Measurements from ENCODE around the gene HMBS.
A peak's percentile ranks its signal among the peaks of the same experiment; 100 is the strongest.

The HMBS gene

GRCh38 chr11:119125821-119126220, 41.1 kb downstream of the HMBS start:
- H3K14ac ChIP-seq (ENCODE audit: low read length) = no peak overlapping the region
- H3K27ac ChIP-seq (ENCODE audit: low read depth, low read length) = no peak overlapping the region
- H3K9me3 ChIP-seq (ENCODE audit: insufficient read depth, low read depth, low read length) = no peaks in the 10 kb centered on the region
- no peak overlapping the region for H2AFZ ChIP-seq (ENCODE audit: insufficient read depth, low read length, poor library complexity)
- peaks cover 6% of the 10 kb centered on the region for H3K79me1 ChIP-seq (ENCODE audit: low read length)
- no peak for DNase-seq
- H3K4me3 ChIP-seq (ENCODE audit: low read depth, low read length) = no peak overlapping the region
- H3K27me3 ChIP-seq (ENCODE audit: insufficient read depth, low read length) = no peaks in the 10 kb centered on the region
- peaks cover 12 to 19% of the 10 kb centered on the region in 2 experiments for H3K36me3 ChIP-seq (ENCODE audit: control insufficient read depth in 1 of 2, insufficient read depth in 2 of 2, low read length in 2 of 2)
- H2BK12ac ChIP-seq (ENCODE audit: low read length) = no peak overlapping the region
- H2BK5ac ChIP-seq (ENCODE audit: low read depth, low read length, poor library complexity) = no peak overlapping the region
- no peak overlapping the region for H2BK120ac ChIP-seq (ENCODE audit: insufficient read depth, low read length, poor library complexity)
- no peak overlapping the region for H4K8ac ChIP-seq (ENCODE audit: low read depth, low read length)
- peaks cover 0 to 7% of the 10 kb centered on the region in 2 experiments for H3K4me1 ChIP-seq (ENCODE audit: control insufficient read depth in 1 of 2, insufficient read depth in 2 of 2, low read length in 2 of 2)
- no peak overlapping the region for H4K12ac ChIP-seq (ENCODE audit: low read depth, low read length)
- no peak overlapping the region for H3K4me2 ChIP-seq (ENCODE audit: low read length)
- no peak overlapping the region for H2AK5ac ChIP-seq (ENCODE audit: low read length)
- H3K18ac ChIP-seq (ENCODE audit: low read length) = no peak overlapping the region
- H3K23ac ChIP-seq (ENCODE audit: low read length) = no peak overlapping the region
- WGBS (ENCODE audit: extremely low coverage, insufficient coverage, insufficient read length) = no CpG with 5 or more reads among the region's 6 CpGs
- H3K9ac ChIP-seq (ENCODE audit: low read length) = no peak overlapping the region
- no peak overlapping the region for H3K4ac ChIP-seq (ENCODE audit: low read depth, low read length)
- H3K79me2 ChIP-seq (ENCODE audit: control insufficient read depth, insufficient read depth, low read length, poor library complexity) = peaks cover 5% of the 10 kb centered on the region
- no peak overlapping the region for H4K91ac ChIP-seq (ENCODE audit: low read depth, low read length)

- H3K14ac ChIP-seq (ENCODE audit: low read length) = no peak overlapping the region
- no peak overlapping the region for H3K23ac ChIP-seq (ENCODE audit: low read length)
- H2BK12ac ChIP-seq (ENCODE audit: low read length) = no peak overlapping the region
- H2AK5ac ChIP-seq (ENCODE audit: low read length) = no peak overlapping the region
- H3K9ac ChIP-seq (ENCODE audit: low read length) = no peak overlapping the region
- no peaks in the 10 kb centered on the region for H3K9me3 ChIP-seq (ENCODE audit: insufficient read depth, low read depth, low read length)
- H3K27me3 ChIP-seq (ENCODE audit: insufficient read depth, low read length) = no peaks in the 10 kb centered on the region
- no peak overlapping the region for H4K8ac ChIP-seq (ENCODE audit: low read depth, low read length)
- H4K12ac ChIP-seq (ENCODE audit: low read depth, low read length) = no peak overlapping the region
- no peak overlapping the region for H2BK120ac ChIP-seq (ENCODE audit: insufficient read depth, low read length, poor library complexity)
- H3K79me1 ChIP-seq (ENCODE audit: low read length) = no peaks in the 10 kb centered on the region
- H2BK5ac ChIP-seq (ENCODE audit: low read depth, low read length, poor library complexity) = no peak overlapping the region
- WGBS (ENCODE audit: extremely low coverage, insufficient coverage, insufficient read length) = no CpG with 5 or more reads among the region's 5 CpGs
- H3K79me2 ChIP-seq (ENCODE audit: control insufficient read depth, insufficient read depth, low read length, poor library complexity) = peaks cover 2% of the 10 kb centered on the region
- peaks cover 19 to 27% of the 10 kb centered on the region in 2 experiments for H3K36me3 ChIP-seq (ENCODE audit: control insufficient read depth in 1 of 2, insufficient read depth in 2 of 2, low read length in 2 of 2)
- H2AFZ ChIP-seq (ENCODE audit: insufficient read depth, low read length, poor library complexity) = no peak overlapping the region
- no peak overlapping the region for H4K91ac ChIP-seq (ENCODE audit: low read depth, low read length)
- H3K4ac ChIP-seq (ENCODE audit: low read depth, low read length) = no peak overlapping the region
- H3K4me3 ChIP-seq (ENCODE audit: low read depth, low read length) = no peak overlapping the region
- H3K4me2 ChIP-seq (ENCODE audit: low read length) = no peak overlapping the region
- H3K4me1 ChIP-seq (ENCODE audit: control insufficient read depth in 1 of 2, insufficient read depth in 2 of 2, low read length in 2 of 2) = peaks cover 0 to 7% of the 10 kb centered on the region in 2 experiments
- H3K18ac ChIP-seq (ENCODE audit: low read length) = no peak overlapping the region
- DNase-seq = no peak
- no peak overlapping the region for H3K27ac ChIP-seq (ENCODE audit: low read depth, low read length)
These were observed 42.1 kb downstream of the HMBS start for GRCh38 chr11:119126675-119127268.

- Histone ChIP-seq H3K36me3 (ENCODE audit: control insufficient read depth in 1 of 2, insufficient read depth in 2 of 2, low read length in 2 of 2) (peaks cover 38 to 40% of the 10 kb centered on the region in 2 experiments), H2BK12ac (ENCODE audit: low read length) (no peak overlapping the region), H2AFZ (ENCODE audit: insufficient read depth, low read length, poor library complexity) (no peak overlapping the region), H2AK5ac (ENCODE audit: low read length) (no peak overlapping the region), H3K18ac (ENCODE audit: low read length) (no peak overlapping the region), H2BK120ac (ENCODE audit: insufficient read depth, low read length, poor library complexity) (no peak overlapping the region), H3K9ac (ENCODE audit: low read length) (no peak overlapping the region), H4K91ac (ENCODE audit: low read depth, low read length) (no peak overlapping the region), H3K79me1 (ENCODE audit: low read length) (no peaks in the 10 kb centered on the region), H3K4ac (ENCODE audit: low read depth, low read length) (no peak overlapping the region), H4K8ac (ENCODE audit: low read depth, low read length) (no peak overlapping the region), H3K27ac (ENCODE audit: low read depth, low read length) (no peak overlapping the region), H3K14ac (ENCODE audit: low read length) (no peak overlapping the region), H3K27me3 (ENCODE audit: insufficient read depth, low read length) (no peaks in the 10 kb centered on the region), H3K4me2 (ENCODE audit: low read length) (no peak overlapping the region), H3K79me2 (ENCODE audit: control insufficient read depth, insufficient read depth, low read length, poor library complexity) (no peaks in the 10 kb centered on the region), H3K9me3 (ENCODE audit: insufficient read depth, low read depth, low read length) (no peaks in the 10 kb centered on the region), H3K23ac (ENCODE audit: low read length) (no peak overlapping the region), H3K4me1 (ENCODE audit: control insufficient read depth in 1 of 2, insufficient read depth in 2 of 2, low read length in 2 of 2) (no peaks in the 10 kb centered on the region), H3K4me3 (ENCODE audit: low read depth, low read length) (no peak overlapping the region), H4K12ac (ENCODE audit: low read depth, low read length) (no peak overlapping the region), H2BK5ac (ENCODE audit: low read depth, low read length, poor library complexity) (no peak overlapping the region)
- no CpG with 5 or more reads among the region's 3 CpGs for WGBS (ENCODE audit: extremely low coverage, insufficient coverage, insufficient read length)
- DNase-seq = no peak
These were observed 46.0 kb downstream of the HMBS start for GRCh38 chr11:119130662-119131061.

- Histone ChIP-seq H3K23ac (ENCODE audit: low read length) (no peak overlapping the region), H3K14ac (ENCODE audit: low read length) (no peak overlapping the region), H2AFZ (ENCODE audit: insufficient read depth, low read length, poor library complexity) (no peak overlapping the region), H2BK5ac (ENCODE audit: low read depth, low read length, poor library complexity) (no peak overlapping the region), H3K36me3 (ENCODE audit: control insufficient read depth in 1 of 2, insufficient read depth in 2 of 2, low read length in 2 of 2) (peaks cover 31 to 40% of the 10 kb centered on the region in 2 experiments), H2BK120ac (ENCODE audit: insufficient read depth, low read length, poor library complexity) (no peak overlapping the region), H3K79me2 (ENCODE audit: control insufficient read depth, insufficient read depth, low read length, poor library complexity) (no peaks in the 10 kb centered on the region), H3K4me3 (ENCODE audit: low read depth, low read length) (no peak overlapping the region), H3K9me3 (ENCODE audit: insufficient read depth, low read depth, low read length) (no peaks in the 10 kb centered on the region), H4K8ac (ENCODE audit: low read depth, low read length) (no peak overlapping the region), H3K27me3 (ENCODE audit: insufficient read depth, low read length) (no peaks in the 10 kb centered on the region), H3K18ac (ENCODE audit: low read length) (no peak overlapping the region), H3K79me1 (ENCODE audit: low read length) (no peaks in the 10 kb centered on the region), H3K27ac (ENCODE audit: low read depth, low read length) (no peak overlapping the region), H3K9ac (ENCODE audit: low read length) (no peak overlapping the region), H4K91ac (ENCODE audit: low read depth, low read length) (no peak overlapping the region), H3K4ac (ENCODE audit: low read depth, low read length) (no peak overlapping the region), H4K12ac (ENCODE audit: low read depth, low read length) (no peak overlapping the region), H2BK12ac (ENCODE audit: low read length) (no peak overlapping the region), H2AK5ac (ENCODE audit: low read length) (no peak overlapping the region), H3K4me1 (ENCODE audit: control insufficient read depth in 1 of 2, insufficient read depth in 2 of 2, low read length in 2 of 2) (no peaks in the 10 kb centered on the region), H3K4me2 (ENCODE audit: low read length) (no peak overlapping the region)
- peak in 1 of 2 donors; percentile 14 for DNase-seq
- WGBS (ENCODE audit: extremely low coverage, insufficient coverage, insufficient read length) = no CpG with 5 or more reads among the region's 4 CpGs
These were observed 49.8 kb downstream of the HMBS start for GRCh38 chr11:119134389-119134978.

Measured in trophoblast cell (in vitro differentiated cells and primary cell).